GM21825 (cell line): ENCODE measurements around the gene JAKMIP1.

Source experiments
- ATAC-seq: cut with Tn5 transposase; IDR thresholded peaks from one replicate; pipeline ENCODE4 v1.9.1; 2021; ENCODE audit warnings: mild to moderate bottlenecking, moderate library complexity; ENCODE audit not compliant: unreplicated experiment

Gene JAKMIP1

DNA sequence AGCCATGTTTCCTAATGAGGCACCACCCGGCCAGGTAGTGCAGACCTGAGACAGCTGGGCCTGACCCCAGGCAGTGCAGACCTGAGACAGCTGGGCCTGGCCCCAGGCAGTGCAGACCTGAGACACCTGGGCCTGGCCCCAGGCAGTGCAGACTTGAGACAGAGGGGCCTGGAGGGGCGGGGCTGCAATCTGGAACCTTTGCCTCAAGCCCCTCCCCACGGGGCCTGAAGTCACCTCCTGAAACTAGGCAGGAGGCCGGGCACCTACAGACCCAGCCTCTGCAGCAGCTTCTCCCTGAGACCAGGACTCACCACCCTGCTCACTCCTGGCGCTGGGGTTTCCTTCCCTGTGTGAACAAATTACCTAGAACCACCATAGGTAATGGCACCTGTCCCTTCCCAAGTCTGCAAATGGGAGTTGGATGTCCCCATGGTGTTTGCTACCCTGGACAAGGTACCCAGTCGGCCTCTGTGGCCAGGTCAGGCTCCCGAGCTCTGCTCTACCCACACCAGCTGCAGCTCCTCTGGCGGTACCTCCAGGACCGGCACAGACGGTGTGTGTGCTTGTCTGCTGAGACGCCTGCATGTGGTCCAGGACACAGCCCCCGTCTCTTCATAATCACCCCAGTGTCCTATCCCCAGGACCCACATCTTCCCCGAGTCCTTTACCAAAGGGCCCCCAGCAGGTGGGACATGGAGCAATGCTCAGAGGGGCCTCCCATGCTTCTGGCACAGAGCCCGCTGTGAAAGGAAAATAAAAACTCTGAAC is 129.0 kb downstream of the JAKMIP1 start:
- no peak for ATAC-seq

DNA sequence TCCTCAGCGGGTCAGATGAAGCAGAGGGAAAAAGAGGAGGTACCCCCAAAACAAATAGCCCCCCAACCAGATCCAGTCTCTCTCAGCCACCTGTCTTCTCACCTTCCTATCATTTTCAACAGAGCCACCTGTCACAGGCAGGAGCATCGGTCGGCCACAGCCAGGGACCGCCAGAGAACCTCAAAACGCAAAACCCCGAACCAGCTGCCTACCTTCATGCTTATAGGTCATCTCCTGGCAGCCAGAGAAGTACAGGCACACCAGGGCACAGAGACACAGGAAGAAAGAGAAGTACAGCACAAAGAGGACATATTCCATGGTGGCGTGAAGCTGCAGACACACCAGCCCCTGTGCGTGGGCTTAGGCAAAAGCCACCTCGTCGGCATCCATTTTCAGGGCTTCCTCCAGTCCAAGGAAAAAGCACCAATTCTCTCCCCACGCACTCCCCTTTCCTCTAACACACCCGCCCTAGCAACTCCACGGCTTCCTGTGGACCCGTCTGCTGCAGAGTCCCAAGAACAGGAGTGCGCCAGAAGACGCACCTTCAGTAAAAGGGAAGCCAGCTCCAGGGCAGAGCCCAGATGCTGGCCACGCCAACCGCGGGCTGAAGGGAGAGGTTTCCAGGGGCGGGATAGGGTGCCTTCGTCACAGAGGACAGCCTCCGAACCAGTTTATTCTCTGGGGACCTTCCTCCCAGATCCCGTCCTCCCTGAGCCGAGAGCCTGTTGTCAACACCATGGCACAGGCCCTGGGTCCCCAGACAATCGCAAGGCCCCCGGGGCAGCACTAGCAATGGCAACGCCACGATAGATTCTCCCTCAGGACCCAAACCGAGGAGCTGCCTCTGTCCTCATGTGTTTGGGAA is 130.3 kb downstream of the JAKMIP1 start:
- ATAC-seq, result no peak

- ATAC-seq, result no peak
These were observed 131.4 kb downstream of the JAKMIP1 start for GRCh38 chr4:6068986-6069385.

DNA sequence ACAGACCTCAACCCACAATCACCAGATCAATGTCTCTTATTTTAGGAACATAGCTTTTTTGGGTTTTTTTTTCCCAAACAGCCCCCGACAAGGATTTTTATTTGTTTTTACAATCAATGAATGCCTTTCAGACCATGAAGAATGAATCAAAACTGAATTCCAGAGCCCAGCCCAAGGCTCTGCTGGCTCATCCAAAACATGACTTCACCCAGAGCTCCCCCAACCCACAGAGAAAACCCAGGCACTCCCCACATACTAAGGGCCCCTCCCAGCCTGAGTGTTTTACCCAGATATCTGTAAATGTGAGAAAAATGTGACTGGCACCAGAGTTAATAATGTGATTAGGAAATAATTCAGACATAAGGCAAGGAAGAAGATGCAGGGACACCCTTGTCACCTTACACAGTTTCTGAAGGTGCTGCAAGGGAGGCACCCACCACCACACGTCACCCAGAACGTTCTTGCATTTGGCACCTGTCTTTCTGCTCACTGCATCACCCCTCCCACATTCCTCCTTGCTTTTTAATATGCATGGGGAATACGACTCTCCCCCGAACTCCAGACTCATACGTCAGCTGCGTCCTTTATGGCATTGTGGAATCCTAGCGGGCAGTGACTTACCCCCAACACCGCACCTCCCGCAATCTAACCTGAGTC is 134.3 kb downstream of the JAKMIP1 start:
- ATAC-seq, result no peak

DNA sequence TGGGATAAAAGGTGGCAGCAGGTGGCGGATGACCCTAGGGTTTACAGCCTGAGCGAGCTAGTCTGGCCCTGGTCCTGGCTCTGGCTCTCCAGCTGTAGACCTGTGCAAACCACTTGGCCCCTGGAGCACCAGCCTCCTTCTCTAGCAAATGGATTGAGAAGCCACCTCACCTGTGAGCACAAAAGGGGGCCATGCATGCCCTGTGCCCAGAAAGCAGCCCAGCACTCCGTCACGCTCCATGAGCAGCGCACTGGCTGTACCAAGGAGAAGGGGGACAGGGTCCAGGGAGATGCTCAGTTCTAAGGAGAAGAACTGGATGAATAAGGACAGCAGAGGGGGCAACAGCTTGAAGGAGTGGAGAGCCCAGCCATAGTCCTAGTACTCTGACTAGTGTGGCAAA is 135.2 kb downstream of the JAKMIP1 start:
- ATAC-seq, result no peak

- no peak for ATAC-seq
These were observed 136.0 kb downstream of the JAKMIP1 start for GRCh38 chr4:6064383-6064782.

GRCh38 chr4:6063684-6064083 is 136.7 kb downstream of the JAKMIP1 start:
- no peak for ATAC-seq

- ATAC-seq, result no peak
These were observed 138.2 kb downstream of the JAKMIP1 start for GRCh38 chr4:6062133-6062532.

DNA sequence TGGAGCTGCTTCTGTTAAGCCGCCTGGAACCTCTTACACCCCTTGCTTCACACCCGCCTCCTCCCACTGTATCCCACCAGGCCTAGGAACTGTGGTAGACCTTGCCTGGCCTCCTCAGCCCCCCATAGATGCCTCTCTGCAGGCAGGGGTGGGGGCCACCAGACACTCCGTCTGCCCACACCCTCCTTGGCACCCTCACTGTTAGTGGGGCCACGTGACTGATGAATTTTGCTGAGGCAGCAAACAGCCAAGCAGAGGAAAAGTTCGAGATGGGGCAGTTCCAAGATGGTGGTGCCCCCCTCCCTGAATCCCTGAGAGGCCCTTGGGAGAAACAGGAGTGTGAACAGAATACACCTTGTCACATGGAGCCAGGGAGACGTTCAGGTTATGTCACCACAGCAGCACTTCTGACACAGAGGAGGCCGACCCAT is 141.0 kb downstream of the JAKMIP1 start:
- no peak for ATAC-seq

GRCh38 chr4:6058531-6059374 is 141.6 kb downstream of the JAKMIP1 start:
- no peak for ATAC-seq

- ATAC-seq, result no peak
These were observed 143.2 kb downstream of the JAKMIP1 start for GRCh38 chr4:6056976-6057766.

DNA sequence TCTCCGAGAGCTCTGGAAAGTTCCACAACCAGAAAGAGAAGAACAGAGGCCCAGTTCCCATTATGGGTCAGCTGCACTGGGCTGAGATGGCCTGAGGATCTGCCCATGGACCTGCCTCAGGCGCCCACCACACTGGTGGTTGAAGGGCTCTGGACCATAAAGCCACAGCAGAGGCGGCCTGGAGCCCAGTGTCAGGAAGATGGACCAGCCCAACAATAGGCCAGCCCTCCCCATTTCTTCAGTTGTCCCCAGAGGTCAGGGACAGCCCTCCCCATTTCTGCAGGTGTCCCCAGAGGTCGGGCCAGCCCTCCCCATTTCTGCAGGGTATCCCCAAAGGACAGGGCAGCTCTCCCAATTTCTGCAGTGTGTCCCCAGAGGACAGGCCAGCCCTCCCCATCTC is 144.9 kb downstream of the JAKMIP1 start:
- no peak for ATAC-seq

DNA sequence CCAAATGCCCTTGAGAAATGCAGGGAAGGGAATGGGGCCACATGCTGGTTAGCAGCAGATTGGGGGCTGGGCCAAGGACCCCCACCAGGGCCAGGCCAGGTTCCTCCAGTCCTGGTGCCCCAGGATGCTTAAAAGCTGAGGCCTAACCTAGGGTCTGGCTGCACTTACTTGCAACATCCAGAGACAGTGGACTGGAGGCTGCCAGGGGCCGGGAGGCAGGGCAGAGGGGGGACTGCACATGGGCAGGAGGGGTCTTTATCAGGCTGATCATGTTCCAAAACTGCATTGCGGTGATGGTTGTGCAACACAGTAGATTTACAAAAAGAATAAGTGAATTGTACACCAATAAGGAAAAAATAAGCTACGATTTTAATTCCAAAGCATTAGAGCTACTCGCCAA is 145.3 kb downstream of the JAKMIP1 start:
- no peak for ATAC-seq

- no peak for ATAC-seq
These were observed 146.0 kb downstream of the JAKMIP1 start for GRCh38 chr4:6054162-6054922.

GRCh38 chr4:6052679-6053078 is 147.7 kb downstream of the JAKMIP1 start:
- no peak for ATAC-seq

DNA sequence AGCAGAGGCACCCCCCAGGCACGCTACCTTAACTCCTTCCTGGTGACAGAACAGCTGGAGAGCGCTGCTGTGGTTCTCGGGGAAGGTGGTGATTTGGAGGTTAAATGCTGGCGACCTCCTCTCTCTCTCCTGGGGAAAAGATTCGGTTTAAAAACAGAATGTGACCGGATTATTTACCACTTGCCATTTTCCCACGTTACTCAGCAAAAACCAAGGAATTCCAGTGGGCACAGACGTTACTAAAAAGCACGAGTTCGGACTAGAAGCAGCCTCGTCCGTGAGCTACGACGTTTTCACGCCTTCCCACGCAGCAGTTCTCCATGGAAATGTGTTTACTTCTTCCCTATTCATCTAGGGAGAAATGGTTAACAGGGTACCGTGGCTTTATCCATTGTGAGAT is 149.8 kb downstream of the JAKMIP1 start:
- no peak for ATAC-seq

DNA sequence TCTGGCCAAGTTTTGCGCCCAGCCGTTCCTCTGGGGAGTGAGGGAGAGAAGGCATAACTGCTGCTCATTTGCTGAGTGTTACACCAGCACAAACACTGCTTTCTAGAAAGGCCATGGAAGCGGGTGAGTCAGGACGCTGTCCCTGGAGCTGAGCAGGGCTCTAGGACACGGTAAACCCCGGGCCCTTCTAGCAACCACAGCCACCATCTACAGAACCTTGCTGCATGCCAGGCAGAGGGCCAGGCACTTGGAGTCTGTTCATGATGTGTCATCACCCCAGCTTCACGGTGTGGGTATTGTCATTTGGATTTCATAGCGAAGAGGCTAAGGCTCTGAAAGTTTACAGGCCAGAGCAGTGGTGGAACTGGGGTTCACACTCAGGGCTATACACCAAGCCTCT is 150.4 kb downstream of the JAKMIP1 start:
- no peak for ATAC-seq

DNA sequence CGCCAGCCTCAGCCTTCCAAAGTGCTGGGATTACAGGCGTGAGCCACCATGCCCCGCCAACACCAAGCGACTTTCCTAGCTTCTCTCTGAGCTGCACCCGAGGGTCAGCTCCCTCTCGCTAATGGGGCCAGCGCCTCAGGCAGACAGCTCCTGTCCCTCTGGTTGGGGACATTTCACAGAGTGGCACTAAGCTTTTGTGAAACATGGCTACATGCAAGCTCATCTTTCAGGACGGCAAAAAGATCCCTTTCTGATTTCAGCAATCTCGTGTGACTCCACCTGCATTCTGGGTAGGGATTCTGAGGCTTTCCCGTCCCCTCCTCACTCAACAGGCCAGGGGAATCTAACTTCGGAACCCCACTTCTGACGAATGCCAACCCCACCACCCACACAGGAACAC is 151.1 kb downstream of the JAKMIP1 start:
- no peak for ATAC-seq

GRCh38 chr4:6048537-6048936 is 151.8 kb downstream of the JAKMIP1 start:
- no peak for ATAC-seq
